AG10803 (cell line): ENCODE results near the gene MLLT10.

Source experiments
- DNase-seq: peaks from one replicate; pipeline ENCODE4 v3.0.0; 2010; ENCODE audit warnings: low read depth
- H3K4me3 ChIP-seq: 2 replicates; pipeline ENCODE4 v1.5.1; 2011; ENCODE audit warnings: mild to moderate bottlenecking, low read length, control low read depth
- CTCF ChIP-seq: conservative IDR thresholded peaks from 2 replicates; pipeline ENCODE4 v1.5.1; 2011; ENCODE audit warnings: mild to moderate bottlenecking, low read length, control low read depth, inconsistent platforms

The MLLT10 gene

GRCh38 chr10:21661935-21662334, 127.9 kb downstream of the MLLT10 start:
- no peak overlapping the region for H3K4me3 ChIP-seq
- no peak for TF ChIP-seq CTCF
- no peak for DNase-seq

DNA sequence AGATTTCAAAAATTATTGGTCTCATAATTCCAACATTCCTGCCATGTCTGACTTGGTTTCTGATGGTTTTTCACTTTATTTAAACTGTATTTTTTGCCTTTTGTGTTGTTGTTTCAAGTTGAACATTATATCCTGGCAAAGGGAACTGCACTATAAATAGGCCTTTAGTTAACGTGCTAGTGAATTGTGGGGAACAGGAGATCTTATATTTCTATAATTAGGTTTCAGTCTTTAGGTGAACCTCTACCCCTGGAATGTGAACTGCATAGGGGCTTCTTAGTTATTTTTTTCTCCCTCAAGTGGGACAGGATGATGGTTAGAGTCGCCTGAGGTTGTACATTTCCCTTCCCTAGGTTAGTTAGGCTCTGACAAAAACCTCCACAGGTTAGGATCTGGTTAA, 128.6 kb downstream of the MLLT10 start:
- no peak overlapping the region for H3K4me3 ChIP-seq
- TF ChIP-seq CTCF = no peak
- DNase-seq = no peak

GRCh38 chr10:21668831-21669230, 134.8 kb downstream of the MLLT10 start:
- TF ChIP-seq CTCF = no peak
- no peak overlapping the region for H3K4me3 ChIP-seq
- DNase-seq = peak; percentile 68

DNA sequence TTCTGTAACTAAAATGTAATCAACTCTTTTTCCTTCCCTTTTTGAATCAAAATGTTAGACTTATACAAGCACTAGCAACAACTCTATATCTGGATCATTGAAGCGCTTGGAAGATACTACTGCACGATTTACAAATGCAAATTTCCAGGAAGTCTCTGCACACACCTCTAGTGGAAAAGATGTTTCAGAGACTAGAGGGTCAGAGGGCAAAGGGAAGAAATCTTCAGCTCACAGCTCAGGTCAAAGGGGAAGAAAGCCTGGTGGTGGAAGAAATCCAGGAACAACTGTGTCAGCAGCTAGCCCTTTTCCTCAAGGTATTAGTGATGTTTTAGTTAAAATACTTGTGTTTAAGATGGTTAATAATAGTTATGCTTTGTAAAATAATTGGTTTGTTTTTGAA, 136.4 kb downstream of the MLLT10 start:
- no peak overlapping the region for H3K4me3 ChIP-seq
- no peak for DNase-seq
- no peak for TF ChIP-seq CTCF

DNA sequence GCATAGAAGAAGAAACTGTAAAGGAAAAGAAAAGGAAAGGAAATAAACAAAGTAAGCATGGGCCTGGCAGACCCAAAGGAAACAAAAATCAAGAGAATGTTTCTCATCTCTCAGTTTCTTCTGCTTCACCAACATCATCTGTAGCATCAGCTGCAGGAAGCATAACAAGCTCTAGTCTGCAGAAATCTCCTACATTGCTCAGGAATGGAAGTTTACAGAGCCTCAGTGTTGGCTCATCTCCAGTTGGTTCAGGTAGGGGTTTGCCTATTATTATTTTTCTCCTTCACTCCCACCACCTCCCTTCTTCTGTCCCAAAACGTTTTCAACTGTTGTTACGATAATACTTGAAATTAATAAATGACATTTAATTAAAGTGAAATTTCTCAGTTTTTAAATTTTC, 139.6 kb downstream of the MLLT10 start:
- no peak overlapping the region for H3K4me3 ChIP-seq
- no peak for DNase-seq
- TF ChIP-seq CTCF = no peak

DNA sequence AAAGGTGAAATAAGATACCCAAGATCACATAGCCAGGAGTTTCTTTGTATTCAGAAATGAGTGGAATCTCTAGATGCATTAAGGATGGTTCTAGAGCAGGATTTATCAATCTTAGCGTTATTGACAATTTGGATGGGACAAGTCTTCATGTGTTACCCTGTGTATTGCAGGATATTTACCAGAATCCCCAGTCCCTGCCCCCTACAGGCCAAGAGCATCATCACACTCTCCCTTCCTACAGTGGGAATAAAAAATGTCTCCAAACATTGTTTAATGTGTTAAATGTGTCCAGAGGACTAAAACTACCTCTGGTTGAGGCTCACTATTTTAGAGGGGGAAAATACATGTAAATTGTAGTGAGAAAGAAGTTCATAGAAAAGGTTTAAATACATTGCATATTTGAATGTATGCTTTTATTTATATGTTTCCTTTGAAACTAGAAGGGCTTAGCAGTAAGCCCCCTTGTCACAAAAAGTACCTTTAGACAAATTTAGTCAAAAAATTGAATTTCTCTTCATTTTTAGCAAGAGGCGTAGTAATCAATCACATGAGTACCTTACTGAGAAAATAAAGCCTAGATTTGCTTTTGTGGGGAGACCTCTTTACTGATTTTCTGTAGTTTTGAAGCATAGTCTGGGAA, 141.2 kb downstream of the MLLT10 start:
- no peak overlapping the region for H3K4me3 ChIP-seq
- peak; percentile 81 for TF ChIP-seq CTCF
- DNase-seq = peak; percentile 32

DNA sequence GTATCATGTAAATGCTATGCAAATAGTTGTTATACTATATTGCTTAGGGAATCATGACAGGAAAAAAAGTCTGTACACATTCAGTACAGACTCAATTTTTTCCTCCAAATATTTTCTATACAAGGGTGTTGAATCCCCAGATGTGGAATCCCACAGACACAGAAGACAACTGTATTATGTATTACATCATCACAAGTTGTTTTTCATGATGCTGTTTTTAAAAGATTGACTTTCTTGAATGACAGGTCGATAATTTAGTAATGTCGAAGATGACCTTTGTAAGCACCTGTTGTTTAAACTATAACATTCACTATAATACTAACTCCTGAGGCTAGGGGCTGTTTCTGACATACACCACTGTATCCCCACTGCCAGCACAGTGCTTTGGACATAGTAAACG, 143.5 kb downstream of the MLLT10 start:
- TF ChIP-seq CTCF = no peak
- no peak overlapping the region for H3K4me3 ChIP-seq
- no peak for DNase-seq
